Head of caudate nucleus (tissue), 42 donors: ENCODE measurements around the gene HOXA10.

Experiments used
- DNase-seq, 42 donors: peaks; one replicate each; pipeline versions ENCODE4 v3.0.0 to v3.0.0-alpha.2; 2020 to 2021; ENCODE audit warnings: mixed read lengths in 7 of 42
- intact Hi-C: fragments of 100-400 bp; cut with DNase I; formaldehyde crosslinking; loops from one replicate; pipeline ENCODE4 v1.15.0; 2022

HOXA10 gene

DNA sequence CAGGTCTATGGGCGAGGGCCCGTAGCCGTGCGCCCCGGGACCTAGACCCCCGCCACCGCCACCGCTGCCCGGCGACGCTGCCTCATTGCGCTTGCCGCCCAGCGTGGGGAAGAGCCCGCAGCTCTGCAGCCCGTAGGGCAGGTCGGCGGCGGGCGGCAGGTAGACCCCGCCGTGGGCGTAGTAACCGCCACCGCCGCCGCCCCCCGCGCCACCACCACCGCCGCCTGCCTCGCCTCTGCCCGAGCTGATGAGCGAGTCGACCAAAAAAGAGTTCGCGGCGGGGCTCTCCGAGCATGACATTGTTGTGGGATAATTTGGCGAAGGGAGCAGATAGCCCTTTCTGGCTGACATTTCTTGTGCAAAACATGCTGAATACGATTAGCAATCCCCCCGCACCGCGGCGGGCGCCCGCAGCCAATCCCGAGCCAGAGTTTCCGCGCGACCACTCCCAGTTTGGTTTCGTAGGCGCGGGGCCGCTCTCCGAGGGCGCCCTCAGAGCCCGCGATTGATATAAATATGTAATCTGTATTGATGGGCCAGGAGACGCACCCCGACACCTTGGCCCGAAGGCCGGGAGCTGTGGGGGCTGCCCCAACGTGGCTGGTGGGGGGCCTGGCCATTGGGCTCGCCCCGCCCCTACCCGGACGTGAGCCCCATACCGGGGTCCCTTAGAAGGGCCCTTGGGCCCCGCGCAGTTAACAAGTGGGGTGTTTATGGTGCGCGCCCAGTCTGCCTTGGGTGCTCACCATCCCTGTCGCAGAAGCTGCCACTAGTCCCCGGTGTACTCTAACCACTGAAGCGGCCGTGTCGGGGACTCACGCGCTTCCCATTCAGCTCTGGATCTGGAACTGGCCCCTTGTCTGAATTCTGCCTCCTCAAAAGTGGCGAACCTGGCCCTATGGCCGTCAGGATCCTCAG, at the start of gene HOXA10:
Gene HOXA10, minus strand, starts transcription at position 365 of the 918 bp plus-strand sequence. Its CDS starts 14 bp downstream, at position 351.
- intact Hi-C loops: no loop called here
- DNase-seq: peak in 7 of 42 donors; percentile 3 to 15 (median 8)

DNA sequence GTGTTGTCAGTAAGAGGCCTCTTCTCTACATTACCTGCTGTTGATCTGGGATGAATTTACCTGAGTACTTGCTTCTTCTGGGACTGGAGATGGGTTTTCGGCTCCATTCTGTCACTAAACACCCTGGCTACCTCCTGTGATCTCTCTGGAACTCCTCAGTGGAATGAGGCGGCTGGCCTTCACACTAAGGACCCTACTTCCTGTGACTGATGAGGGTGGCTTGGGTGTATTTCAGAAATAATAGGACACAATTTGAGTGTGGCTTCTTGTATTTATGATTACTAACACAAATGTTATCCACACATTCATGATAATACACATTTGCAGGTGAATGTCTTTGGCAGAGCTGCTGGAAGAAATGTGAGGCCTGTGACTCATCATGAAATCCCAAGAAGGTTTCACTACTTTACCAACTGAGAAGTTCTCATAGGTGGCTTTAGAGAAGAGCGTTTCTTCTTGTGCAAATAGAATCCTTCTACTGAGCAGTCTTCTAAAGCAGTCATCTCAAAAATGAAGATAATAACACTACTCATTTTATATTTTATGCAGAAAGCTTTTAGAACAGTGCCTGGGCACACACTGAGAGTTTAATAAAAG, 47.2 kb upstream of the HOXA10 start:
- DNase-seq: peak in 1 of 42 donors; percentile 3
- intact Hi-C loops: no loop called here

GRCh38 chr7:27220440-27220955, 46.4 kb upstream of the HOXA10 start:
- peak in 2 of 42 donors; percentile 0 to 37 for DNase-seq
- intact Hi-C loops: no loop called here

DNA sequence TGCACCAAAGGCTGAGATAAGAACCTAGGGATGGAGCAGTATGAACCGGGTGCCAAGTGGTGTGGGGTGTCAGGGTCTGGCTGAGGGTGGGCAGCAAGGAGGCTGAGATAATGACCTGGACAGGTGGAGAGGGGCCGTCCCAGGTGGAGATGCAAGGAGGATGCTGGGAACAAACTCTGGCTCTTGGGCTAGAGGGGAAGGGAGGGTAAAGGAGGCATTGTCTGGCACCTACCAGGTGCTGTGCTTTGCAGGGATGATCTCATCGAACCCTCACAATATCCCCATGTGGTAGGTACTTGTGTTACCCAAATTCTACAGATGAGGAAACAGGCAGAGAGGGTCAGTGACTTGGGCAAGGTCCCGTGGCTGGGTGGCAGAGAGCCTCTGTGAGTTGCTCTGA, 45.7 kb upstream of the HOXA10 start:
- no peak for DNase-seq
- intact Hi-C loops: no loop called here

- no peak for DNase-seq
- intact Hi-C loops: no loop called here
Observed at GRCh38 chr7:27217951-27218350, 43.8 kb upstream of the HOXA10 start.

- DNase-seq: peak in 1 of 42 donors; percentile 25
- intact Hi-C loops: no loop called here
Observed at GRCh38 chr7:27215356-27215755, 41.2 kb upstream of the HOXA10 start.

DNA sequence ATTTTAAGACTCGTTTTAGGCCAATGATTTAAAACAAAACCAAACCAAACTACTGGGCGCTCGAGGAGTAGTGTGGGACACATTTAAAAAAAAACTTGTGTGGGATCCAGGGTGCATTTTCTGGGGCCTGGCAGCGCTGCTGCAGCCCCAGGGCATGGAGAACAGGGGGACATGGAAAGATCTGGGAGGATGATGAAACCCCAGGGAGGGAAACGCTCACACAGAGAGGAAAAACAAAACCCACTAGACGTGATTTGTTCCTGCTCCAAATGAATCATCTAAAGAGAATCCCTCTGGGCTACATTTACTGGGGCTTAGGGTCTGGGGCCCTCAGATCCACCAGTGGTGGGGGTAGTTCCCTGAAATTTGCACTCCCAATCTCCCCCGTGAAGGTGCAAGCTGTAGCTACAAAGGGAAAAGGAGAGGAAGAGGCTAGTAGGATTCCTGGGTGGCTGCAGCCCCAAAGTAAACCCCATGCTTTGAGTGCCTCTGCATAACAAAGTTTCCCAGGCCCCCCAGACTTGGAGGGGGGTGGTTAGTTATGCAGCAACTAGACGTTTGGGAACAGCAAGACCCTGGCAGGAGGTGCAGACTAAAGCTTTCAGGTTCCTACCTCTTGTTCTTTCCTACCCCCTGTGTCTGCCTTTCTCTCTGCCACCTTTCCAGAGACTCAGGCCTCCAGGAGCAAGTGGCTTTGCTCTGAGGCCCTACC, 40.3 kb upstream of the HOXA10 start:
- peak in 1 of 42 donors; percentile 13 for DNase-seq
- intact Hi-C loops: no loop called here

DNA sequence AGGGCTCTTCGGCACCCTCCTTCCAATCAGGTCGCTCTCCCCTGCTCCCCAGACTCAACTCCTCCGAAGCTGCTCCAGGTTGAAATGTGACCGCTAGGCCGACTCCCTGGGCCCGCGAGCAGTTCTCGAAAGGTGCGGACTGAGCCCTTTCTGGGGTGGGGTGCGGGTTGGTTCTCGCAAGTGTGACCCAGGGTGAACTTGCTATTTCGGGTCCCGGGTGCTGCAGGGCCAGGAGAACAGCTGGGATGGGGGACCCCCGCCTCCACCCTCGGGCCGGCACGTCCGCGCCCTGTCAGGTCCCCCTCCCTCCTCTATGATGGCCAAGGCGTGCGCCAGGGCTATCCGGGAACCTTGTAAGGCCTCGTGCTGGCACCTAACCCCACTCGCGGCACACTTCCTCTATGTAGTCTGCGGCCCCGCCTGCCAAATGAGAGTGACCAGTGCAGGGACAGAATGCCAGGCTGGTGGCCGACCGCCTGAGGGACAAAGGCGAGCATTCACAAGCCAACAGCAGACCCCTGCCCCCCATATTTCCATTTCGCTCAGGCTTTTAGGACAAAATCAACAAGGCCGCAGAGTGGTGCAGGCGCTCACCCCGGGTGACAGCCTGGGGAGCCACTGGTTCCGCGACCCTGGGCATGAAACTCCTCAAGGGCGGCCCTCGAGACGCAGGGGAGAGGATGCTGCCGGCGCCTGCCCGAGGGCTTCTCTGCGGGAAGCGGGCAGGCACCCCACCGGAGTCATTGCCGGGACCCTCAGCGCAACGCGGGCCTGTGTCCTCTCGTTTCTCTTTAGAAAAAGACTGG, 39.5 kb upstream of the HOXA10 start:
- intact Hi-C loops: no loop called here
- DNase-seq: peak in 1 of 42 donors; percentile 43

DNA sequence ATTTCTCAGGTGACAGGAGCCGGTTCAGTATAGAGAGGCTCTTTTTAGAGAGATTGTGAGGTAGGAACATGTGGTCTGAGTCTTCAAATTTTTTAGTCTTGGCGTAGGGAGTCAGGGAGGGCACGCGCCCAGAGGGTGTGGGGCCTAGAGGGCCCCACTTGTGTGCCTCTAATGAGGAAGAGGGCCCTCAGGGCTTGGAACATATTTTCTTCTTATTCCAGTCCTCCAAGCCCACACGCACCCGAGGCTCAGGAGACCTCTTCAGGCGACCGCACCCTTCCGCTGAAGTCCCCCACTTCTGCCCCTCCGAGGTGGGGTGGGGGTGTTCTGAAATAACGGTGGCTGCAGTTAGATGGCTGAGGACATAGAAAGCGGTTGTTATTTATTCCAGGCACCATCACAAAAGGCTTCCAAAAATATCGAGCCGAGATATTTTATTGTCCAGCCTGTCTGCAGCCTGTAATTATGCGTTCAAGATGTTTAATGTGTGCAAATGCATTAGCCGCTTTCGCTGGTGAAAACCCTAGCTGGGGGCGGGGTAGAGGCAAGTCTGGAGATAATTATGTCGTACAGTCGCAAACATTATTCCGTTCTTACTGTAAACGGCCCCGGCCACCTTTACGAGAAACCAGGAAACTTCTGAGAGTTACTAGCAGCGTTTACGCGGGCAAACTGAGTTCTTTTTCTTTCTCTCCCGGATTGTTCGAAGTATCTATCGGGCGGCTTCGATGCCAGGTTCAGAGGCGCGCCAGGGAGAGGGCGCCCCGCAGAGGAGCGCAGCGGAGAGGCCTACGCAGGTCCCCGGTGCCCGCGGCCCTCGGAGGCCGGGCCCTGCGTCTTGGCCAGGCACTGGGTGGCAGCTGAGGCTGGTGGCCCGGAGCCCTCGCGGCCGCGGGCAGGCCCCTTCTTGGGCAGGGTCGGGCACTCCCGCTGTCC, 38.6 kb upstream of the HOXA10 start:
- DNase-seq: peak in 1 of 42 donors; percentile 34
- intact Hi-C loops: no loop called here

- intact Hi-C loops: no loop called here
- DNase-seq: no peak
Observed at GRCh38 chr7:27211764-27212204, 37.7 kb upstream of the HOXA10 start.

GRCh38 chr7:27211084-27211446, 36.9 kb upstream of the HOXA10 start:
- intact Hi-C loops: no loop called here
- DNase-seq: no peak

- peak in 38 of 42 donors; percentile 22 to 80 (median 48) for DNase-seq
- intact Hi-C loops: no loop called here
Observed at GRCh38 chr7:27210441-27211083, 36.4 kb upstream of the HOXA10 start.

DNA sequence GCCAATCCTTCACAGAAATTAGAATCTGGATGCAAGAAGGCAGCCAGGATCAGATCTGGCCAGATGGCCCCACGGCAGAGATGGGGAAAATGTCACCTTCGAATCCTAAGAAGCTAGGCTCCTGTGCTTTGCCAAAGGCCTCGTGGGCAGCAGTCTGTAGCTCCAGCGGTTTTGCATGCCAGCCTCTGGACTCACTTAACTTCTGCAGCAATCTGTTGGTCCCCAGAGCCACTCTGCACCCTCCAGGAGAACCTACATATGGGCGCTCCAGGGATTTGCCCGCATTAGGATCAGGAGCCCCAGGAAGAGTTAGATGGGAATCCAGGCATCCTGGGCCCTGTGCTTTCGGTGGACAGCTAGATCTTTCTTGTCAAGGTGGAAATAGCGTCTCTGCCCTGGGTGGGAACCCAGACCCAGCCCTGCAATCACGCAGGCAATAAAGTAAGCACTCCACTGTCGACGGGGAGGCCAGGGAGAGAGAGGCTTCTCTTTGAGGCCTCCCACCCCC, 35.9 kb upstream of the HOXA10 start:
- intact Hi-C loops: no loop called here
- no peak for DNase-seq

GRCh38 chr7:27208998-27209397, 34.9 kb upstream of the HOXA10 start:
- intact Hi-C loops: no loop called here
- no peak for DNase-seq

DNA sequence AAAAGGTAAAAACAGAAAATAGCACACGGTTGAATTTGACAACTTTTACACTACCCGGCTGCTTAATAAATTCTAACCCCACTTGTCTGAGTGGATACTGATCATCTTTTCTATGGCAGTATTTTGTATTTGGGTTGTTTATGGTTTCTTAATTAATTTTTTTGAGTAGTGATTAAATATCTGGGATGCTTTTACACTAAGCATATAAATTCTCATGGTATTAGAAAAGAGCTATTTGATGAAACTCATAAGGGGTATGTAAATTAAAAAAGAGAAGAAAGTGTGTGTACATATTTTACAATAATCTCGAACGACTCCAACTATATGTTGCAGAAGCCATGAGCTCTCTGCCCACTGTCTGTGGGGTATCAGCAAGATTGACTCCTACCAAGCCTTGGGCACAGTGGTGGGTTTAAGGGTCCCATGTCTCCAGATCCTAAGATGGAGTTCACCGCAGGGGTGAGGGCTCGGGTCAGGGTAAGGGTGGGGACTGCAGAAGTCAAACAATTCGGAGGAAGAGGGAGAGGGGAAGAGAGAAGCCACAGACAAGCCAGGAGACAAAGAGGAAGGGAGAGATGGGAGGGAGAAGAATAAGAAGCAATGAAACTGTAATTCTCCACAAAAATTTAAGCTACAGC, 33.3 kb upstream of the HOXA10 start:
- no peak for DNase-seq
- intact Hi-C loops: no loop called here
